Activated naive CD4-positive, alpha-beta T cell treated with Interleukin-2 at 50 U/mL for 16 hours (primary cell): ENCODE data around the gene BCAR1.
"Not testable (repeated sequence)": the region's sequence is repeated elsewhere in the genome, so short reads cannot be mapped to it uniquely, and the experiment has no call there.

Source experiments
- DNase-seq: peaks from one replicate; pipeline ENCODE4 v3.0.0-alpha.2; 2020

BCAR1 gene, protein sequence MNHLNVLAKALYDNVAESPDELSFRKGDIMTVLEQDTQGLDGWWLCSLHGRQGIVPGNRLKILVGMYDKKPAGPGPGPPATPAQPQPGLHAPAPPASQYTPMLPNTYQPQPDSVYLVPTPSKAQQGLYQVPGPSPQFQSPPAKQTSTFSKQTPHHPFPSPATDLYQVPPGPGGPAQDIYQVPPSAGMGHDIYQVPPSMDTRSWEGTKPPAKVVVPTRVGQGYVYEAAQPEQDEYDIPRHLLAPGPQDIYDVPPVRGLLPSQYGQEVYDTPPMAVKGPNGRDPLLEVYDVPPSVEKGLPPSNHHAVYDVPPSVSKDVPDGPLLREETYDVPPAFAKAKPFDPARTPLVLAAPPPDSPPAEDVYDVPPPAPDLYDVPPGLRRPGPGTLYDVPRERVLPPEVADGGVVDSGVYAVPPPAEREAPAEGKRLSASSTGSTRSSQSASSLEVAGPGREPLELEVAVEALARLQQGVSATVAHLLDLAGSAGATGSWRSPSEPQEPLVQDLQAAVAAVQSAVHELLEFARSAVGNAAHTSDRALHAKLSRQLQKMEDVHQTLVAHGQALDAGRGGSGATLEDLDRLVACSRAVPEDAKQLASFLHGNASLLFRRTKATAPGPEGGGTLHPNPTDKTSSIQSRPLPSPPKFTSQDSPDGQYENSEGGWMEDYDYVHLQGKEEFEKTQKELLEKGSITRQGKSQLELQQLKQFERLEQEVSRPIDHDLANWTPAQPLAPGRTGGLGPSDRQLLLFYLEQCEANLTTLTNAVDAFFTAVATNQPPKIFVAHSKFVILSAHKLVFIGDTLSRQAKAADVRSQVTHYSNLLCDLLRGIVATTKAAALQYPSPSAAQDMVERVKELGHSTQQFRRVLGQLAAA

GRCh38 chr16:75251280-75252048 lies at the start of gene BCAR1:
Gene BCAR1, minus strand, starts transcription at chr16:75251624. Its CDS starts 142 bp downstream, at chr16:75251482.
- peak; percentile 13 for DNase-seq

GRCh38 chr16:75298267-75298666 lies 46.8 kb upstream of the BCAR1 start:
- DNase-seq: no peak

GRCh38 chr16:75296606-75297005 lies 45.2 kb upstream of the BCAR1 start:
- DNase-seq: no peak

DNA sequence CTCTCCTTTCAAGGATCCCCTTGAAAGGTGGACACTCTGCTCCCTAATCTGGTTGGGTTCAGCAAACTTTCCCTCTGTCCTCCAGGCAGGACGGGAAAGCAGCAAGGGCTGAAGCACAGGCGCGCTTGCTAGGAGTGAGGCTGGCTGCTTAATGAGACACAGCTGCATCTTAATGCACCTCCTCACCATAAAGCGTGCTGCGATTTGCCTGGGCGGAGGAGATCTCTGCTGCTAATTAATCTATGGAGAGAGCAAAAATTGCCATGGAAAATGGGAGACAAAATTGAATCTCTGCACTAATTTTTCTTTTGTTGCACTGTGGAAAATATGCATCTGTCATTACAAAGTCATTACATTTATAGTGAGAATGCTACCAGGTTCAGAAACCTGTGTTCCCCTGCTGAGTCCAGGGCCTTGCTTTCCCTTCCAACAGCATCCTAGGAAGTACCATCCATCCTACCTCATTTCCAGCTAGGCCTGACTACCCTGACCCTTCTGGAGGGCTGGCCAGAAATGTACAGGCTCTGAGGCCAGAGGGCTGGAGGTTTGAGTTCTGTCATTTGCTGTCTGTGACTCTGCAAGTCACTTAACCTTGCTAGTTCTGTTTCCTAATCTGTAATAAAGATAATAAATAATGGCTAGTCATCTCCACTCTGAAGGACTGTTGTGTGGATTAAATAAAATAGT lies 43.5 kb upstream of the BCAR1 start:
- DNase-seq: no peak

DNA sequence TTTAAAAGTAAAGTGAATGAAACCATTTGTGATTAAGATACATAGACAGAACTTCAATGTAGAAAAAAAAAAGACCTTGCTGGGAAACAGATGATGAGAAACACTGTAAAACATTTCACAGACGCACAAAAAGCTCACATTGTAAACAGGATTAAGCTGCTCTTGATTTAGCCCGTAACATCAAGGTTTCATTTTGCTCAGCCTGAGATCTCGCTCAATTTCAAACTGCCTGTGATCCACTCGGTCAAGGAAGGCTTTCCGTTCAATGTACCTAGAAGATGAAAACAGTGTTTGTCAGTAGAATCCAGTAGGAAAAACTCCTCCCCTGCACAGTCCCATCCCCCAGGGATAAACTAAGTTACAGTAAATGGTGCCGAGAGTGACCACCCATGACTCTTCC lies 42.3 kb upstream of the BCAR1 start:
- no peak for DNase-seq

GRCh38 chr16:75293173-75293572 lies 41.7 kb upstream of the BCAR1 start:
- no peak for DNase-seq

GRCh38 chr16:75292691-75293090 lies 41.3 kb upstream of the BCAR1 start:
- no peak for DNase-seq

DNA sequence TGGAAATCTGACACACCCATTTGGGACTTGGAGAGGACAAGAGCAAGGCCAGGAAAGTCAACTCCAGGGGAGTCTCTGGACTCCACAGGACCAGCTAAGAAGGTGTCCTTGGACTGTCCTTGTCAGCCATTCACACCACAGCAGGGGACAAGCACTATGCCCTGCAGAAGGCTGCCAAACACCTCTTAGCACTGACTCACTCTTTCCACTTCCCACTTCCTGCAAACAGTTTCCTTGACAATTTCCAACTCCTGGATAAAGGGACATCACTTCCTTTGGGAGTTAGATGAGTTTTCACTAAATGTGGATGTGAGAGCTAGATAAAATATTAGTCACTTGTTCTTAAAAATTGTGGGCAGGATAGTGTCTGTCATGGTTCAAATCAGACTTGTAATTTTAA lies 37.8 kb upstream of the BCAR1 start:
- DNase-seq: no peak

- DNase-seq: peak; percentile 59
Measured at GRCh38 chr16:75288596-75289120, 37.2 kb upstream of the BCAR1 start.

- DNase-seq: no peak
Measured at GRCh38 chr16:75288181-75288580, 36.8 kb upstream of the BCAR1 start.

DNA sequence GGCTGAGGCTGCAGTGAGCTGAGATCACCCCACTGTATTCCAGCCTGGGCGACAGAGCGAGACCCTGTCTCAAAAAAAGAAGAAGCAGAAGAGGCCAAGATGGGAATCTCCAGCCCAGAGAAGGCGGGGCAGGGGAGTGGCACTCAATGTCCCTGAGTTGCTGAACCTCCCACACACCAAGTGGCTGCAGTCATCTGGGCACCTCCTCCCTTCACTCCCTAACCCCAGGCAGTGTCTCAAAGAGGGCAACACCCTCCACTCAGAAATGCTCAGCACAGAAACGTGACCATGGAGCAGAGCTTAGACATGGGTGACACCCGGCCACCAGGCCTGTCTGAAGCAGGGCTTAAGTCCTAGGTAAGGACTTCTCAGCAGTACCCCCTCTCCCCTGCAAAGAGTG lies 36.3 kb upstream of the BCAR1 start:
- DNase-seq: no peak

- DNase-seq: no peak
Measured at GRCh38 chr16:75286389-75286788, 35.0 kb upstream of the BCAR1 start.

- no peak for DNase-seq
Measured at GRCh38 chr16:75282466-75283281, 31.2 kb upstream of the BCAR1 start.

GRCh38 chr16:75281826-75282225 lies 30.4 kb upstream of the BCAR1 start:
- DNase-seq: no peak

GRCh38 chr16:75281009-75281408 lies 29.6 kb upstream of the BCAR1 start:
- not testable (repeated sequence) for DNase-seq

GRCh38 chr16:75280331-75280804 lies 28.9 kb upstream of the BCAR1 start:
- DNase-seq: no peak

DNA sequence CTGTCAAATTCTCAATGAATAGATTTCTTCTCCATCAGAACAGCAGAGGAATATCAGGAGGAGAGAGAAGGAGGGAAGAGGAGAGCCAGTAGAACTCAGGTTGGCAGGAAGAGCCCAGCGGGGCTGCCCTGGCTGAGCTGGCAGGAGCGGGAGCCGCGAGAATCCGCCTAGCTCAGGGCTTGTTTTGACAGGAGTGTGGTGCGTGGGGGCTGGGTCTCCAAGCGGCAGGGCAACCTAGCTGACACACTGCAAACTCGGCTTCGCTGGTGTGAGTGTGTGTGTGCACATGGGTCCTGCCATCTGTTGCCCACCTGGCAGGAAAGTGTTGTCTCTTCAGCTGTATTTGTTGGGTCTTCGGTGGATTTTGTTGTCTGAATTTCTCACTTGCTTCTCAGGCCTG lies 27.9 kb upstream of the BCAR1 start:
- DNase-seq: no peak

GRCh38 chr16:75273054-75273925 lies 21.9 kb upstream of the BCAR1 start:
- DNase-seq: no peak

DNA sequence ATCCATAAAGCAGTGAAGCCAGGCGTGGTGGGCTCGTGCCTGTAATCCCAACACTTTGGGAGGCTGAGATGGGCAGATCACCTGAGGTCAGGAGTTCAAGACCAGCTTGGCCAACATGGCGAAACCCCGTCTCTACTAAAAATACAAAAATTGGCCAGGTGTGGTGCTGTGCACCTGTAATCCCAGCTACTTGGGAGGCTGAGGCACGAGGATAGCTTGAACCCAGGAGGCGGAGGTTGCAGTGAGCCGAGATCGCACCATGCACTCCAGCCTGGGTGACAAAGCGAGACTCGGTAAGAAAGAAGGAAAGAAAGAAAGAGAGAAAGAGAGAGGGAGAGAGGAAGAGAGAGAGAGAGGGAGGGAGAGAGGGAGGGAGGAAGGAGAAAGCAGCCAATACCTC lies 21.2 kb upstream of the BCAR1 start:
- DNase-seq: not testable (repeated sequence)

DNA sequence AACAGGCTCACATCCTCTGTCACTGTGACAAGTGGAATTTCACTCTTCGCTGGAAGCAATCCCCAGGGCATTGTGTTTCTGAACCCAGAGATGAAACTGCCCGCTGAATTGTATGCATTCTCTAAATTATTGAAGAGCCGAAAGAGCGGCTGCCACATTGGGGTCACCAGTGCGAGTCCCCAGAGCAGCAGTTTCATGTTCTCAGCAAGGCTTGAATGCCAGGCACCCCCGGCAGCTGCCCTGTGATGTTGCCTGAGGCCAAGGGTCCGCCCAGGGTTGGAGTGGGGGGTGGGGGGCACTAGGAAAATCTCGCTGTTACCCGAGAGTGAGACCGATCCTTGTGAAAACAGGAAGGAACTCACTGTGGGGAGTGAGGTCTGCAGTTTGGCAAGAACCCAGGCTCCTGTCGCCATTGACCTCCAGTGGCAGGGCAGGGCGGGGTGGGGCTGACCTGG lies 20.7 kb upstream of the BCAR1 start:
- no peak for DNase-seq
